ENCODE data around the gene ABHD1.
"Not testable (repeated sequence)": the region's sequence is repeated elsewhere in the genome, so short reads cannot be mapped to it uniquely, and the experiment has no call there.

ABHD1 gene

GRCh38 chr2:27174638-27175037, 51.0 kb downstream of the ABHD1 start:
- no peak for DNase-seq

- no peak for DNase-seq
Observed at GRCh38 chr2:27175330-27175729, 51.7 kb downstream of the ABHD1 start.

- not testable (repeated sequence) for DNase-seq
Observed at GRCh38 chr2:27175781-27176180, 52.2 kb downstream of the ABHD1 start.

GRCh38 chr2:27177441-27178351, 54.1 kb downstream of the ABHD1 start:
- no peak for DNase-seq

GRCh38 chr2:27178469-27178868, 54.9 kb downstream of the ABHD1 start:
- no peak for DNase-seq

GRCh38 chr2:27179344-27180000, 55.9 kb downstream of the ABHD1 start:
- DNase-seq = no peak
